H1 (cell line): Measurements from ENCODE around the gene ADIPOR2. TPM values are rescaled to one million over a fixed set of nuclear protein-coding genes. Genes with fewer than 3 reads are reported as not detected.

Experiments
- CTCF ChIA-PET: fragments of 300-600 bp; sonication (Branson Sonifier 250); formaldehyde crosslinking; loops from one replicate; lab custom pipeline; 2021; ENCODE audit not compliant: partially characterized antibody; lab: Charles Lee
- POLR2A ChIA-PET: fragments of 300-600 bp; sonication (Branson Sonifier 250); formaldehyde crosslinking; loops from one replicate; lab custom pipeline; 2021; ENCODE audit warnings: inconsistent platforms; ENCODE audit not compliant: partially characterized antibody; lab: Charles Lee
- DNase-seq, 2 experiments: peaks; one replicate each; pipeline versions ENCODE4 v3.0.0 to v3.0.0-alpha.2; 2010 to 2022; ENCODE audit warnings: low spot score in 2 of 2, low read depth in 1 of 2, mixed read lengths in 1 of 2
- FAIRE-seq: peaks from 2 replicates; lab custom pipeline; 2011; peaks lifted over from hg19 to GRCh38; lab: Jason Lieb, UNC
- H2AFZ ChIP-seq: 2 replicates; pipeline ENCODE4 v1.8.1; 2012; ENCODE audit warnings: low read length, inconsistent platforms
- H2AK5ac ChIP-seq: 2 replicates; pipeline ENCODE4 v1.6.1; 2013; ENCODE audit warnings: low read depth, low read length
- H2BK120ac ChIP-seq: replicated peaks from 2 replicates; pipeline ENCODE3; 2013; ENCODE audit warnings: low read depth, low read length, inconsistent platforms
- H2BK12ac ChIP-seq: 2 replicates; pipeline ENCODE4 v1.6.1; 2013; ENCODE audit warnings: low read depth, low read length
- H2BK15ac ChIP-seq: 2 replicates; pipeline ENCODE4 v1.6.1; 2013; ENCODE audit warnings: low read length
- H2BK20ac ChIP-seq: 2 replicates; pipeline ENCODE4 v1.6.1; 2013; ENCODE audit warnings: low read length
- H2BK5ac ChIP-seq: 2 replicates; pipeline ENCODE4 v1.6.1; 2013; ENCODE audit warnings: low read depth, low read length
- H3K14ac ChIP-seq: 2 replicates; pipeline ENCODE4 v1.6.1; 2013; ENCODE audit warnings: inconsistent platforms; ENCODE audit not compliant: insufficient read length
- H3K18ac ChIP-seq: 2 replicates; pipeline ENCODE4 v1.6.1; 2013; ENCODE audit warnings: low read length; ENCODE audit errors: extremely low read depth
- H3K23ac ChIP-seq: 2 replicates; pipeline ENCODE4 v1.6.1; 2013; ENCODE audit warnings: inconsistent platforms; ENCODE audit not compliant: insufficient read length
- H3K23me2 ChIP-seq: 2 replicates; pipeline ENCODE4 v1.6.1; 2013; ENCODE audit warnings: low read depth, low read length
- H3K27ac ChIP-seq: 2 replicates; pipeline ENCODE4 v1.6.1; 2011; ENCODE audit warnings: low read depth, low read length, inconsistent platforms
- H3K27me3 ChIP-seq, 4 experiments: replicated peaks in 1 of 4; 1 replicate in 1 of 4; 2 replicates in 3 of 4; pipeline versions ENCODE4 v1.6.1 to v1.8.1; 2011 to 2013; ENCODE audit warnings: low read length in 3 of 4, mild to moderate bottlenecking in 3 of 4, inconsistent platforms in 2 of 4, mixed read lengths in 2 of 4, moderate library complexity in 1 of 4; ENCODE audit not compliant: control insufficient read depth in 3 of 4, insufficient read depth in 3 of 4; ENCODE audit errors: extremely low read depth in 1 of 4
- H3K36me3 ChIP-seq, 4 experiments: 2 replicates each; pipeline versions ENCODE4 v1.6.1 to v1.8.1; 2011 to 2013; ENCODE audit warnings: mild to moderate bottlenecking in 4 of 4, low read length in 3 of 4, moderate library complexity in 2 of 4, control low read depth in 1 of 4, inconsistent platforms in 1 of 4; ENCODE audit not compliant: insufficient read depth in 4 of 4, control insufficient read depth in 2 of 4
- H3K4ac ChIP-seq: replicated peaks from 2 replicates; pipeline ENCODE3; 2013; ENCODE audit warnings: low read length, low read depth, mixed read lengths, inconsistent platforms; ENCODE audit not compliant: insufficient read length
- H3K4me1 ChIP-seq, 4 experiments: replicated peaks in 1 of 4; 1 replicate in 1 of 4; 2 replicates in 3 of 4; pipeline versions ENCODE4 v1.6.1 to v1.8.1; 2011 to 2013; ENCODE audit warnings: low read length in 3 of 4, inconsistent platforms in 2 of 4, mixed read lengths in 1 of 4; ENCODE audit not compliant: insufficient read depth in 4 of 4, control insufficient read depth in 3 of 4
- H3K4me2 ChIP-seq, 2 experiments: 2 replicates each; pipeline versions ENCODE4 v1.6.1 to v1.8.1; 2011 to 2013; ENCODE audit warnings: low read depth in 2 of 2, low read length in 2 of 2, control low read depth in 1 of 2, inconsistent platforms in 1 of 2, mild to moderate bottlenecking in 1 of 2; ENCODE audit not compliant: insufficient read depth in 1 of 2
- H3K4me3 ChIP-seq, 4 experiments: fragments of 200-600, 300-600 bp in 1 of 4; sonication (generic), shearing (Covaris generic), sonication (Bioruptor Twin) in 1 of 4; 2 replicates each; pipeline versions ENCODE4 v1.5.1 to v1.8.1; 2011 to 2016; ENCODE audit warnings: low read length in 4 of 4, low read depth in 3 of 4, control low read depth in 2 of 4, inconsistent platforms in 2 of 4, mild to moderate bottlenecking in 2 of 4, mixed read lengths in 1 of 4, moderate library complexity in 1 of 4; ENCODE audit not compliant: insufficient read depth in 2 of 4; ENCODE audit errors: extremely low read depth in 1 of 4
- H3K56ac ChIP-seq: replicated peaks from 2 replicates; pipeline ENCODE3; 2013; ENCODE audit warnings: low read depth, mild to moderate bottlenecking, mixed read lengths, low read length, inconsistent platforms; ENCODE audit not compliant: insufficient read length
- H3K79me1 ChIP-seq: 2 replicates; pipeline ENCODE4 v1.6.1; 2013; ENCODE audit warnings: low read depth, low read length, control low read depth
- H3K79me2 ChIP-seq, 2 experiments: 2 replicates each; pipeline versions ENCODE4 v1.6.1 to v1.8.1; 2012 to 2013; ENCODE audit warnings: low read length in 2 of 2, mild to moderate bottlenecking in 2 of 2, inconsistent platforms in 1 of 2; ENCODE audit not compliant: insufficient read depth in 2 of 2, control insufficient read depth in 1 of 2
- H3K9ac ChIP-seq, 4 experiments: replicated peaks in 1 of 4; 1 replicate in 1 of 4; 2 replicates in 3 of 4; pipeline versions ENCODE4 v1.6.1 to v1.8.1; 2011 to 2013; ENCODE audit warnings: low read depth in 3 of 4, low read length in 3 of 4, control low read depth in 2 of 4, mild to moderate bottlenecking in 2 of 4, moderate library complexity in 2 of 4, inconsistent platforms in 1 of 4; ENCODE audit errors: extremely low read depth in 1 of 4
- H3K9me3 ChIP-seq, 2 experiments: 2 replicates each; pipeline versions ENCODE4 v1.6.1 to v1.8.1; 2012 to 2013; ENCODE audit warnings: mild to moderate bottlenecking in 2 of 2, moderate library complexity in 2 of 2, control low read depth in 1 of 2, inconsistent platforms in 1 of 2, low read depth in 1 of 2, low read length in 1 of 2, mixed read lengths in 1 of 2; ENCODE audit not compliant: insufficient read depth in 2 of 2
- H4K20me1 ChIP-seq, 2 experiments: replicated peaks in 1 of 2; 2 replicates each; pipeline versions ENCODE3 to v1.8.1; 2011 to 2013; ENCODE audit warnings: inconsistent platforms in 2 of 2, low read length in 2 of 2, mild to moderate bottlenecking in 1 of 2; ENCODE audit not compliant: insufficient read depth in 2 of 2, control insufficient read depth in 1 of 2
- H4K5ac ChIP-seq: 2 replicates; pipeline ENCODE4 v1.6.1; 2013; ENCODE audit warnings: low read length, low read depth, mixed read lengths, inconsistent platforms; ENCODE audit not compliant: insufficient read length
- H4K8ac ChIP-seq: 2 replicates; pipeline ENCODE4 v1.8.0; 2013; ENCODE audit warnings: mild to moderate bottlenecking, moderate library complexity, low read length, inconsistent platforms; ENCODE audit not compliant: insufficient read depth; ENCODE audit errors: extremely low read depth
- H4K91ac ChIP-seq: replicated peaks from 2 replicates; pipeline ENCODE3; 2013; ENCODE audit warnings: low read length, mixed read lengths, inconsistent platforms; ENCODE audit not compliant: insufficient read length
- ATF2 ChIP-seq: IDR thresholded peaks from 2 replicates; pipeline ENCODE4 v1.6.1; 2012; ENCODE audit warnings: low read length, inconsistent platforms
- BACH1 ChIP-seq: IDR thresholded peaks from 2 replicates; pipeline ENCODE4 v1.6.1; 2012; ENCODE audit warnings: low read length, improper control_type of control experiment
- CHD2 ChIP-seq: IDR thresholded peaks from 2 replicates; pipeline ENCODE4 v1.6.1; 2012; ENCODE audit warnings: low read length, improper control_type of control experiment
- EGR1 ChIP-seq: IDR thresholded peaks from 2 replicates; pipeline ENCODE4 v1.6.1; 2011; ENCODE audit warnings: low read depth, low read length, borderline replicate concordance
- FOSL1 ChIP-seq: IDR thresholded peaks from 2 replicates; pipeline ENCODE4 v1.6.1; 2011; ENCODE audit warnings: mild to moderate bottlenecking, low read depth, low read length, moderate library complexity; ENCODE audit not compliant: insufficient read depth
- JUN ChIP-seq: IDR thresholded peaks from 2 replicates; pipeline ENCODE4 v1.6.1; 2011; ENCODE audit warnings: low read depth, mild to moderate bottlenecking, improper control_type of control experiment, low read length
- POLR2A ChIP-seq, 2 experiments: IDR thresholded peaks; 1 replicate in 1 of 2; 2 replicates in 1 of 2; pipeline ENCODE4 v1.6.1; 2011; ENCODE audit warnings: low read depth in 2 of 2, low read length in 2 of 2, mild to moderate bottlenecking in 2 of 2; ENCODE audit errors: control extremely low read depth in 1 of 2
- POU5F1 ChIP-seq: IDR thresholded peaks from 2 replicates; pipeline ENCODE4 v1.6.1; 2011; ENCODE audit warnings: low read depth, mild to moderate bottlenecking, low read length, moderate library complexity
- RAD21 ChIP-seq, 2 experiments: IDR thresholded peaks in 1 of 2; conservative IDR thresholded peaks in 1 of 2; 2 replicates each; pipeline ENCODE4 v1.6.1; 2011; ENCODE audit warnings: low read depth in 2 of 2, low read length in 2 of 2, improper control_type of control experiment in 1 of 2, inconsistent platforms in 1 of 2, mild to moderate bottlenecking in 1 of 2, moderate library complexity in 1 of 2
- SAP30 ChIP-seq: fragments of 300-600 bp; sonication (generic); IDR thresholded peaks from 2 replicates; pipeline ENCODE4 v1.7.1; 2012; ENCODE audit warnings: low read length, moderate library complexity, mild to moderate bottlenecking, inconsistent platforms; ENCODE audit not compliant: insufficient read depth, insufficient replicate concordance
- SP2 ChIP-seq: IDR thresholded peaks from 2 replicates; pipeline ENCODE4 v1.6.1; 2012; ENCODE audit warnings: mild to moderate bottlenecking, low read length, inconsistent platforms
- SUZ12 ChIP-seq: fragments of 200-600 bp; sonication (generic); IDR thresholded peaks from 2 replicates; pipeline ENCODE4 v1.6.1; 2012; ENCODE audit warnings: mild to moderate bottlenecking, inconsistent platforms, low read length, moderate library complexity, mixed read lengths
- TEAD4 ChIP-seq: IDR thresholded peaks from 2 replicates; pipeline ENCODE4 v1.6.1; 2012; ENCODE audit warnings: low read depth, low read length, inconsistent platforms, mixed read lengths
- WGBS, 2 experiments: shearing (Covaris generic) in 1 of 2; methylation state at CpG; one replicate each; pipeline versions ENCODE4 v1.1.6 to v1.1.7; 2013 to 2015; ENCODE audit warnings: low lambda C conversion rate in 2 of 2, mixed read lengths in 2 of 2, inconsistent platforms in 1 of 2, low coverage in 1 of 2, missing lambda C conversion rate in 1 of 2; ENCODE audit not compliant: insufficient replicate concordance in 2 of 2, insufficient coverage in 1 of 2, insufficient read length in 1 of 2; ENCODE audit errors: extremely low coverage in 1 of 2, missing lambda C conversion rate in 1 of 2; 5-methylcytosine and 5-hydroxymethylcytosine counted together
- polyA plus RNA-seq, 7 experiments: library from polyadenylated mRNA; depleted of rRNA in 3 of 7; stranded (reverse) in 5 of 7; unstranded in 2 of 7; fragments of >200 nt in 5 of 7; fragments of 200-250 nt in 2 of 7; gene quantifications; 1 replicate in 5 of 7; 2 replicates in 1 of 7; 4 replicates in 1 of 7; pipeline versions ENCODE4 v1.2.1 to v1.2.3, GENCODE V29; 2011 to 2013; ENCODE audit warnings: missing spikeins in 2 of 7, mixed read lengths in 2 of 7
- total RNA-seq: library from RNA; stranded (reverse); fragmentation: NEBNext Ultra II Directional; extraction: Animal tissue kit (Norgen Biotek cat#: 25700); gene quantifications from 2 replicates; pipeline ENCODE4 v1.2.1, GENCODE V29; 2021

The ADIPOR2 gene
- total and polyA plus RNA-seq, 2 of the 8 experiments (the other 6 are each of a cell fraction or from before 2014, with no cell fraction given): 17.5 to 50.8 TPM

GRCh38 chr12:1750300-1750699 lies 59.4 kb downstream of the ADIPOR2 start:
- H2AK5ac ChIP-seq: no peak overlapping the region
- H3K9me3 ChIP-seq: no peaks in the 10 kb centered on the region; a peak in 2 of 4 replicates
- no peak overlapping the region for H3K56ac ChIP-seq
- H2AFZ ChIP-seq: no peak overlapping the region
- CTCF ChIA-PET: no interaction called here
- H3K9ac ChIP-seq: no peak overlapping the region
- no peak overlapping the region for H3K18ac ChIP-seq
- peaks cover 0 to 10% (median 4%) of the 10 kb centered on the region in 4 experiments; a peak in 3 of 8 replicates for H3K36me3 ChIP-seq
- no peak overlapping the region for H2BK120ac ChIP-seq
- no peak overlapping the region for H2BK20ac ChIP-seq
- POLR2A ChIA-PET: interaction anchor here (0.7 kb wide), 1 partner anchor 87 kb away, joined by 7 read pairs; no protein-coding TSS in a partner anchor
- no peak for FAIRE-seq
- no peak overlapping the region for H3K14ac ChIP-seq
- no peak overlapping the region for H3K4me2 ChIP-seq
- H4K8ac ChIP-seq: no peak overlapping the region
- H3K23me2 ChIP-seq: no peaks in the 10 kb centered on the region
- H3K27ac ChIP-seq: no peak overlapping the region
- H3K27me3 ChIP-seq: 0 out of 7 replicates have a peak, but pooled peaks cover 0 to 2% (median 0%) of the 10 kb centered on the region in 4 experiments
- no peak overlapping the region for H4K5ac ChIP-seq
- no peak overlapping the region for H3K4me3 ChIP-seq
- H4K91ac ChIP-seq: no peak overlapping the region
- no peak for DNase-seq
- H3K4me1 ChIP-seq: no peaks in the 10 kb centered on the region
- no peak overlapping the region for H3K23ac ChIP-seq
- H2BK5ac ChIP-seq: no peak overlapping the region
- H2BK15ac ChIP-seq: no peak overlapping the region
- H3K4ac ChIP-seq: no peak overlapping the region
- H2BK12ac ChIP-seq: no peak overlapping the region
- peaks cover 0 to 57% of the 10 kb centered on the region in 2 experiments; a peak in 2 of 4 replicates for H3K79me2 ChIP-seq
- WGBS, 2 experiments: 92% methylated on average over 3 of the region's 3 CpGs; no CpG with 5 or more reads in 1 of the 2 experiments
- H3K79me1 ChIP-seq: no peaks in the 10 kb centered on the region
- peaks cover 0 to 2% of the 10 kb centered on the region in 2 experiments for H4K20me1 ChIP-seq
- TF ChIP-seq BACH1 (no peak), EGR1 (no peak), JUN (no peak), SP2 (no peak), TEAD4 (no peak), CHD2 (no peak), SUZ12 (no peak), RAD21 (IDR thresholded peaks at IDR 0.05 in 1 of 2, conservative IDR thresholded peaks at IDR 0.05 in 1 of 2; ENCODE audit: low read depth in 2 of 2, low read length in 2 of 2) (no peak), ATF2 (no peak), SAP30 (no peak), POU5F1 (no peak), FOSL1 (no peak), POLR2A (IDR thresholded peaks at IDR 0.05; ENCODE audit: control extremely low read depth in 1 of 2, low read depth in 2 of 2, low read length in 2 of 2) (no peak)
